ENCODE measurements around the gene PDLIM5.

DNA sequence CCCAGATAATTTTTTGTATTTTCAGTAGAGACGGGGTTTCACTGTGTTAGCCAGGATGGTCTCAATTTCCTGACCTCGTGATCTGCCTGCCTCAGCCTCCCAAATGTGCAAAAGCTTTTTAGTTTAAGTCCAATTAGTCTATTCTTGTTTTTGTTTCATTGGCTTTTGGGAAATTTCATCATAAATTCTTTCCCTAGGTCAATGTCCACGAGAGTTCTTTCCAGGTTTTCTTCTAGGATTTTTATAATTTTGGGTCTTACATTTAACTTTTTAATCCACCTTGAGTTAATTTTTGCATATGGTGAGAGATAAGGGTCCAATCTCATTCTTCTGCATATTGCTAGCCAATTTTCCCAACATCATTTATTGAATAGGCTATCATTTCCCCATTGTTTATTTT lies 36.3 kb upstream of the PDLIM5 start:
- TF ChIP-seq, protein P1, sequence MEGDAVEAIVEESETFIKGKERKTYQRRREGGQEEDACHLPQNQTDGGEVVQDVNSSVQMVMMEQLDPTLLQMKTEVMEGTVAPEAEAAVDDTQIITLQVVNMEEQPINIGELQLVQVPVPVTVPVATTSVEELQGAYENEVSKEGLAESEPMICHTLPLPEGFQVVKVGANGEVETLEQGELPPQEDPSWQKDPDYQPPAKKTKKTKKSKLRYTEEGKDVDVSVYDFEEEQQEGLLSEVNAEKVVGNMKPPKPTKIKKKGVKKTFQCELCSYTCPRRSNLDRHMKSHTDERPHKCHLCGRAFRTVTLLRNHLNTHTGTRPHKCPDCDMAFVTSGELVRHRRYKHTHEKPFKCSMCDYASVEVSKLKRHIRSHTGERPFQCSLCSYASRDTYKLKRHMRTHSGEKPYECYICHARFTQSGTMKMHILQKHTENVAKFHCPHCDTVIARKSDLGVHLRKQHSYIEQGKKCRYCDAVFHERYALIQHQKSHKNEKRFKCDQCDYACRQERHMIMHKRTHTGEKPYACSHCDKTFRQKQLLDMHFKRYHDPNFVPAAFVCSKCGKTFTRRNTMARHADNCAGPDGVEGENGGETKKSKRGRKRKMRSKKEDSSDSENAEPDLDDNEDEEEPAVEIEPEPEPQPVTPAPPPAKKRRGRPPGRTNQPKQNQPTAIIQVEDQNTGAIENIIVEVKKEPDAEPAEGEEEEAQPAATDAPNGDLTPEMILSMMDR (IDR thresholded peaks at IDR 0.05) = no peak
- TF ChIP-seq POLR2AphosphoS5 (IDR thresholded peaks at IDR 0.05; ENCODE audit: insufficient read depth in 1 of 2, low read depth in 1 of 2) = no peak
- no peak for TF ChIP-seq POLR2A (IDR thresholded peaks at IDR 0.05)

All from vagina (tissue), 2 donors.